Brain microvascular endothelial cell (primary cell): ENCODE results near the gene GABRD.

Experiments used
- DNase-seq: peaks from one replicate; pipeline ENCODE4 v3.0.0-alpha.2; 2020
- H3K27ac ChIP-seq: fragments of 250-450 bp; sonication (Bioruptor Pico); 2 replicates; pipeline ENCODE4 v1.5.1; 2020; ENCODE audit warnings: mild to moderate bottlenecking, moderate library complexity
- H3K27me3 ChIP-seq: fragments of 250-450 bp; sonication (Bioruptor Pico); replicated peaks from 2 replicates; pipeline ENCODE4 v1.5.1; 2020; ENCODE audit warnings: mild to moderate bottlenecking
- H3K36me3 ChIP-seq: fragments of 250-450 bp; sonication (Bioruptor Pico); replicated peaks from 2 replicates; pipeline ENCODE4 v1.5.1; 2020; ENCODE audit warnings: mild to moderate bottlenecking
- H3K4me3 ChIP-seq: 2 replicates; pipeline ENCODE4 v1.5.1; 2011; ENCODE audit warnings: low read depth, mild to moderate bottlenecking, control low read depth, low read length, moderate library complexity
- CTCF ChIP-seq: IDR thresholded peaks from 2 replicates; pipeline ENCODE4 v1.5.1; 2011; ENCODE audit warnings: low read depth, mild to moderate bottlenecking, moderate library complexity, low read length, control low read depth, inconsistent platforms; ENCODE audit errors: missing control alignments
- in situ Hi-C: cut with HindIII; loops from 2 replicates; pipeline ENCODE4 v1.10.0; 2017; ENCODE audit warnings: low sequenced_read_pairs, low pct_ligation_motif_present

The GABRD gene

DNA sequence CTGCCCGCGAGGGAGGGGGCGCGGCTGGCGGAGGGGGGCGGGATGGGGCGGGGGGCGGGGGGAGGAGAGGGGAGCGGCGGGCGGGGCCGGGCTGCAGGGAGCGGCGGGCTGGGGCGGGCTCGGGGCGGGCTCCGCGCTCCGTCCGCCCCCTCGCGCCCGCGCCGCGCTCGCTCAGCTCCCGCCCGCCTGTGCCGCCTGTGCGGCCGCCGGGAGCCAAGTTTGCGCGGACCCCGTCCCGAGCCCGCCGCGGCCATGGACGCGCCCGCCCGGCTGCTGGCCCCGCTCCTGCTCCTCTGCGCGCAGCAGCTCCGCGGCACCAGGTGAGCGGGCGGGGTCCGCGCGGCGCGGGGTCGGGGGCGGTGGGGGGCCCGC lies at the start of gene GABRD:
TSS of gene GABRD (plus strand) at position 174 of the 372 bp plus-strand sequence. CDS start at position 253, 79 bp downstream.
- H3K27ac ChIP-seq, result no peak within 1 kb of the TSS

GRCh38 chr1:1969505-1969900 lies 49.6 kb upstream of the GABRD start:
- no peak for TF ChIP-seq CTCF
- H3K36me3 ChIP-seq, result no peaks in the 10 kb centered on the region
- in situ Hi-C loops, result no loop called here
- no peak overlapping the region for H3K4me3 ChIP-seq
- no peak overlapping the region for H3K27ac ChIP-seq
- no peaks in the 10 kb centered on the region for H3K27me3 ChIP-seq
- no peak for DNase-seq

More for the DNA sequence above, at the start of gene GABRD:
- no peak for DNase-seq
- no peak for TF ChIP-seq CTCF
- in situ Hi-C loops, result no loop called here
- Histone ChIP-seq H3K27me3 (peaks cover 41% of the 10 kb centered on the region), H3K4me3 (no peak within 1 kb of the TSS), H3K36me3 (no peaks in the 10 kb centered on the region)

GRCh38 chr1:1969953-1970716 lies 49.0 kb upstream of the GABRD start:
- in situ Hi-C loops, result no loop called here
- no peak overlapping the region for H3K4me3 ChIP-seq
- H3K36me3 ChIP-seq, result no peaks in the 10 kb centered on the region
- no peaks in the 10 kb centered on the region for H3K27me3 ChIP-seq
- no peak for DNase-seq
- no peak for TF ChIP-seq CTCF
- H3K27ac ChIP-seq, result no peak overlapping the region

DNA sequence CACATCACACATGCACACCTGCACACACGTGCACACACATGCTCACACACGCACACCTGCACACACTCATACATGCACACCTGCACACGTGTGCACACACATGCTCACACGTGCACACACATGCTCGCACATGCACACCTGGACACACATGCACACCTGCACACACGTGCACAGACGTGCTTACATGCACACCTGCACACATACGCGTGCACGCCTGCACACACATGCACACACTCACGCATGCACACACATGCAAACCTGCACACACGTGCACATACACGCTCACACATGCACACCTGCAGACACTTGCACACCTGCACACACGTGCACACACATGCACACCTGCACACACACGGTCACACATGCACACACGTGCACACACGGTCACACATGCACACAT lies 48.1 kb upstream of the GABRD start:
- TF ChIP-seq CTCF, result no peak
- Histone ChIP-seq H3K27me3 (no peaks in the 10 kb centered on the region), H3K27ac (no peak overlapping the region), H3K36me3 (no peaks in the 10 kb centered on the region), H3K4me3 (no peak overlapping the region)
- DNase-seq, result no peak
- in situ Hi-C loops, result no loop called here

- no peak for DNase-seq
- Histone ChIP-seq H3K36me3 (no peaks in the 10 kb centered on the region), H3K27ac (no peak overlapping the region), H3K4me3 (no peak overlapping the region), H3K27me3 (no peaks in the 10 kb centered on the region)
- TF ChIP-seq CTCF, result no peak
- in situ Hi-C loops, result no loop called here
These were observed 47.5 kb upstream of the GABRD start for GRCh38 chr1:1971688-1972087.
